Astrocyte of the spinal cord (primary cell): ENCODE data around the gene COIL.
A peak's percentile ranks its signal among the peaks of the same experiment; 100 is the strongest.

Source experiments
- DNase-seq: peaks from one replicate; pipeline ENCODE4 v3.0.0; 2011; ENCODE audit warnings: low read depth, low spot score
- H3K4me3 ChIP-seq: 2 replicates; pipeline ENCODE4 v1.5.1; 2011; ENCODE audit warnings: low read depth, mild to moderate bottlenecking, low read length, moderate library complexity
- CTCF ChIP-seq: IDR thresholded peaks from 2 replicates; pipeline ENCODE4 v1.5.1; 2012; ENCODE audit warnings: low read depth, mild to moderate bottlenecking, low read length, inconsistent platforms
- in situ Hi-C: cut with HindIII; loops from 2 replicates; pipeline ENCODE4 v1.10.0; 2017; ENCODE audit warnings: low sequenced_read_pairs

COIL gene

GRCh38 chr17:56979091-56979480, 18.2 kb upstream of the COIL start:
- no peak for TF ChIP-seq CTCF
- H3K4me3 ChIP-seq = peak overlapping the region; percentile 69
- DNase-seq = no peak
- in situ Hi-C loops = no loop called here

- peak overlapping the region; percentile 69 for H3K4me3 ChIP-seq
- in situ Hi-C loops = no loop called here
- no peak for TF ChIP-seq CTCF
- peak; percentile 18 for DNase-seq
Observed at GRCh38 chr17:56978441-56979090, 17.7 kb upstream of the COIL start.

- peak; percentile 68 for DNase-seq
- H3K4me3 ChIP-seq = peak within 1 kb of the TSS; percentile 69
- in situ Hi-C loops = no loop called here
- no peak for TF ChIP-seq CTCF
Observed at GRCh38 chr17:56977673-56978395, 17.0 kb upstream of the COIL start, which contains the start of gene SCPEP1. Gene SCPEP1, plus strand, starts transcription at chr17:56978131. Its CDS starts 29 bp downstream, at chr17:56978160.

GRCh38 chr17:56976941-56977608, 16.2 kb upstream of the COIL start:
- TF ChIP-seq CTCF = no peak
- in situ Hi-C loops = no loop called here
- DNase-seq = no peak
- peak overlapping the region; percentile 69 for H3K4me3 ChIP-seq

- TF ChIP-seq CTCF = no peak
- no peak for DNase-seq
- in situ Hi-C loops = no loop called here
- H3K4me3 ChIP-seq = no peak overlapping the region
Observed at GRCh38 chr17:56975656-56976055, 14.8 kb upstream of the COIL start.

GRCh38 chr17:56974055-56974454, 13.2 kb upstream of the COIL start:
- no peak overlapping the region for H3K4me3 ChIP-seq
- no peak for TF ChIP-seq CTCF
- in situ Hi-C loops = no loop called here
- no peak for DNase-seq
